ENCODE data around the gene KRTAP10-3.
"Not testable (repeated sequence)": the region's sequence is repeated elsewhere in the genome, so short reads cannot be mapped to it uniquely, and the experiment has no call there.

KRTAP10-3 gene

GRCh38 chr21:44594406-44594916, 35.9 kb upstream of the KRTAP10-3 start:
- no peak overlapping the region for H3K4me3 ChIP-seq (ENCODE audit: low read depth, low read length)
- TF ChIP-seq MYC (IDR thresholded peaks at IDR 0.05; ENCODE audit: low read depth, low read length), result no peak
- TF ChIP-seq MAX (IDR thresholded peaks at IDR 0.05; ENCODE audit: low read depth, low read length), result no peak
- no peak for TF ChIP-seq POLR2A (IDR thresholded peaks at IDR 0.05; ENCODE audit: extremely low read depth, insufficient read length)
- no peak for TF ChIP-seq CTCF (IDR thresholded peaks at IDR 0.05; ENCODE audit: low read depth, low read length)
- DNase-seq (ENCODE audit: low read depth), result no peak

- TF ChIP-seq MYC (IDR thresholded peaks at IDR 0.05; ENCODE audit: low read depth, low read length), result no peak; the same call in 1 of the 2 replicates
- no peak for TF ChIP-seq POLR2A (IDR thresholded peaks at IDR 0.05; ENCODE audit: extremely low read depth, insufficient read length)
- TF ChIP-seq MAX (IDR thresholded peaks at IDR 0.05; ENCODE audit: low read depth, low read length), result peak; percentile 60
- TF ChIP-seq CTCF (IDR thresholded peaks at IDR 0.05; ENCODE audit: low read depth, low read length), result no peak
- DNase-seq (ENCODE audit: low read depth), result peak; percentile 52
- no peak overlapping the region for H3K4me3 ChIP-seq (ENCODE audit: low read depth, low read length)
Measured at GRCh38 chr21:44593598-44594405, 35.2 kb upstream of the KRTAP10-3 start.

GRCh38 chr21:44592446-44593311, 34.1 kb upstream of the KRTAP10-3 start, which contains the start of gene KRTAP10-6:
Gene KRTAP10-6 (minus strand): TSS chr21:44592505. CDS start chr21:44592484, 21 bp downstream.
- H3K4me3 ChIP-seq (ENCODE audit: low read depth, low read length), result no peak within 1 kb of the TSS
- no peak for DNase-seq (ENCODE audit: low read depth)
- no peak for TF ChIP-seq CTCF (IDR thresholded peaks at IDR 0.05; ENCODE audit: low read depth, low read length)
- no peak for TF ChIP-seq MAX (IDR thresholded peaks at IDR 0.05; ENCODE audit: low read depth, low read length)
- TF ChIP-seq MYC (IDR thresholded peaks at IDR 0.05; ENCODE audit: low read depth, low read length), result no peak
- no peak for TF ChIP-seq POLR2A (IDR thresholded peaks at IDR 0.05; ENCODE audit: extremely low read depth, insufficient read length)

- not testable (repeated sequence) for H3K4me3 ChIP-seq (ENCODE audit: low read depth, low read length); DNase-seq (ENCODE audit: low read depth)
Measured at GRCh38 chr21:44591801-44592130, 33.2 kb upstream of the KRTAP10-3 start.

GRCh38 chr21:44590897-44591800, 32.6 kb upstream of the KRTAP10-3 start:
- H3K4me3 ChIP-seq (ENCODE audit: low read depth, low read length); DNase-seq (ENCODE audit: low read depth): not testable (repeated sequence)

- no peak for DNase-seq (ENCODE audit: low read depth)
- H3K4me3 ChIP-seq (ENCODE audit: low read depth, low read length), result no peak overlapping the region
- TF ChIP-seq POLR2A (IDR thresholded peaks at IDR 0.05; ENCODE audit: extremely low read depth, insufficient read length) (no peak), CTCF (IDR thresholded peaks at IDR 0.05; ENCODE audit: low read depth, low read length) (no peak), MAX (IDR thresholded peaks at IDR 0.05; ENCODE audit: low read depth, low read length) (no peak), MYC (IDR thresholded peaks at IDR 0.05; ENCODE audit: low read depth, low read length) (no peak)
Measured at GRCh38 chr21:44590311-44590721, 31.7 kb upstream of the KRTAP10-3 start.

All from NB4 (cell line).